Globus pallidus (tissue), 1 donor: ENCODE data around the gene PNPLA7.
"Not testable (repeated sequence)": the region's sequence is repeated elsewhere in the genome, so short reads cannot be mapped to it uniquely, and the experiment has no call there.

Experiments
- DNase-seq: peaks from one replicate; pipeline ENCODE4 v3.0.0-alpha.2; 2015; ENCODE audit warnings: low spot score

Gene PNPLA7

DNA sequence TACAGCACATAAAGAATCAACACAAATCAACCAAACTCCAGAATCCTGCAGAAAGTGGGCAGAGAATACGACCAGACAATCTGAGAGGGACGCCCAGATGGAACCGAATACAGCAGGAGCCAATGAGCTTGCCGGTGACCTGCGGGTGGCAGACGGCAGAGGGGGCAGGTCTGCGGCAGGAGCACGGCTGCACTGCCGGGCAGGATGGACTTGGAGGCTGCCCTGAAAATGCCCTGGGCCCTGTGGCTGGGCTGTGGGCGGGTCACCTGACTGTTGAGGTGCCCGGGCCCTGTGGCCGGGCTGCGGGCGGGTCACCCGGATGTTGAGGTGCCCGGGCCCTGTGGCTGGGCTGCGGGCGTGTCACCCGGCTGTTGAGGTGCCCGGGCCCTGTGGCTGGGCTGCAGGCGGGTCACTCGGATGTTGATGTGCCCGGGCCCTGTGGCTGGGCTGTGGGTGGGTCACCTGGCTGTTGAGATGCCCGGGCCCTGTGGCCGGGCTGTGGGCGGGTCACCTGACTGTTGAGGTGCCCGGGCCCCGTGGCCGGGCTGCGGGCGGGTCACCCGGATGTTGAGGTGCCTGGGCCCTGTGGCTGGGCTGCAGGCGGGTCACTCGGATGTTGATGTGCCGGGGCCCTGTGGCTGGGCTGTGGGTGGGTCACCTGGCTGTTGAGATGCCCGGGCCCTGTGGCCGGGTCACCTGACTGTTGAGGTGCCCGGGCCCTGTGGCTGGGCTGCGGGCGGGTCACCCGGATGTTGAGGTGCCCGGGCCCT is 36.2 kb downstream of the PNPLA7 start:
- DNase-seq: not testable (repeated sequence)

GRCh38 chr9:137513136-137513535 is 37.1 kb downstream of the PNPLA7 start:
- not testable (repeated sequence) for DNase-seq

DNA sequence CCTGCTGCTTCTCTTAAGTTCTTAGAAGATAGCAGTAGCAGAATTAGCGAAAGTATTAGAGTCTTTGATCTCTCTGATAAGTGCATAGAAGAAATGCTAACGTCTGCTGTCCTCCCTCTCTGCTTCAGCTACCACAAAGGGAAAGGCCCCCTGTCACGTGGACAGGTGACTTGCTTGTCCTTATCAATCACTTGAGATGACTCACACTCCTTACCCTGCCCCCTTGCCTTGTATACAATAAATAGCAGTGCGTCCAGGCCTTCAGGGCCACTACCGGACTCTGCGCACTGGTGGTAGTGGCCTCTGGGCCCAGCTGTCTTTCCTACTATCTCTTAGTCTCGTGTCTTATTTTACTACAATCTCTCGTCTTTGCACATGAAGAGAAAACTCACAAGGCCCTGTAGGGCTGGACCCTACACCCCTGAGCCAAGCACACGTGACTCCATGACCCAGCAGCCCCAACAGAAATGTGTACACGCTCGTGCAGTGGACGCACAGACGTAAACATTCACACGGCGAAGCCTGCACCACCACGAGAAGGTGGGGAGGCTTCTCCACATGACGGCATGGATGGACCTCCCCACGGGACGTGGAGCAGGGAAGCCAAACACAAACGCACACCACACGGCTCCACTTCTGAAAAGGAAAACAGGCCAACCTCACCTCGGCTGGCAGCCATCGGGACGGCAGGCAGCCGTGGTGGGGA is 38.3 kb downstream of the PNPLA7 start:
- no peak for DNase-seq

DNA sequence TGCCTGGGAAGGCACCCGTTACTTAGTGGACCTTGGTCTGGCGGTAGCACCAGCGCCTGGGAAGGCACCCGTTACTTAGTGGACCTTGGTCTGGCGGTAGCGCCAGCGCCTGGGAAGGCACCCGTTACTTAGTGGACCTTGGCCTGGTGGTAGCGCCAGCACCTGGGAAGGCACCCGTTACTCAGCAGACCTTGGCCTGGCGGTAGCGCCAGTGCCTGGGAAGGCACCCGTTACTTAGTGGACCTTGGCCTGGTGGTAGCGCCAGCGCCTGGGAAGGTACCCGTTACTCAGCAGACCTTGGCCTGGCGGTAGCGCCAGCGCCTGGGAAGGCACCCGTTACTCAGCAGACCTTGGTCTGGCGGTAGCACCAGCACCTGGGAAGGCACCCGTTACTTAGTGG is 39.1 kb downstream of the PNPLA7 start:
- DNase-seq: not testable (repeated sequence)

GRCh38 chr9:137509198-137509597 is 41.0 kb downstream of the PNPLA7 start:
- no peak for DNase-seq

DNA sequence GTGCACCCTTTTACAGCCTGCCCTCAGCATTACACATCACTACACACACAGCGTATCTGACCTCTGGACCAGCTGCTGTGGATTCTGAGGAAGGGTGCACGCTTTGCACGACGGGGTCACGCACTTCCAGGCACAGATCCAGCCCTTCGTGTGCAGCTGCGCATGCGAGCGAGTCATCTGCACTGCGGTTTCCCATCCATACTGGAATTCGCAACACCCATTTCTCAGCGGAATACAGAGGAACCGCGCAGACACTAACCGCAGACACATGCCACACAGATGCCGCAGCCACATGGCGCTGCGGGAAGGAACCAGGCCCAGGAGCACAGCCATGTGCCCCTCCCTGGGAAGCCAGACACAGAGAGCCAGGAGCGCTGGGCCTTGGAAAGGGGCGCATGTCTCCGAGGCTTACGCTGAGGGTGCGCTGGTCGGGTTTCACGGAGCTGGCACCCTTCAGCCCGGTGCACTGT is 43.5 kb downstream of the PNPLA7 start:
- DNase-seq: no peak

DNA sequence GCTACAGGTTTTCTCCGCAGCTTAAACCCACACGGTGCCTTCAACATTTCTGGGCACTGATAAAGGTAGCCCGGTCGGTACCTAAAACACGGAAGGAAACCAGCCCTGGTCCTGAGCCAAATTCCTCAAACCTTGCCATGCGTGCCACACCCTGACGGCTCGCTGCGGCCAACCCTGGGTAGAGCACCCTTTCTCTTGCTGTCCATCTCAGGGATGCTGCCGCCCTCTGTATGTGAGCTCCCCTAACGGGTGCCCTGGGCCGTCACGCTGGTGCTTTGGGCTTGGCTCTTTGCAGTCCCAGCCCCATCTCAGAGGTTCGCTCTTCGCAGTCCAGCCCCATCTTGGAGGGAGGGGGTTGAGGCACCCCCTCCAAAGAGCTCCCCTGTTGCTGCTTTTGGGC is 43.9 kb downstream of the PNPLA7 start:
- DNase-seq: no peak

- DNase-seq: no peak
Measured at GRCh38 chr9:137505421-137506140, 44.6 kb downstream of the PNPLA7 start.

GRCh38 chr9:137504432-137504777 is 45.8 kb downstream of the PNPLA7 start:
- DNase-seq: no peak

DNA sequence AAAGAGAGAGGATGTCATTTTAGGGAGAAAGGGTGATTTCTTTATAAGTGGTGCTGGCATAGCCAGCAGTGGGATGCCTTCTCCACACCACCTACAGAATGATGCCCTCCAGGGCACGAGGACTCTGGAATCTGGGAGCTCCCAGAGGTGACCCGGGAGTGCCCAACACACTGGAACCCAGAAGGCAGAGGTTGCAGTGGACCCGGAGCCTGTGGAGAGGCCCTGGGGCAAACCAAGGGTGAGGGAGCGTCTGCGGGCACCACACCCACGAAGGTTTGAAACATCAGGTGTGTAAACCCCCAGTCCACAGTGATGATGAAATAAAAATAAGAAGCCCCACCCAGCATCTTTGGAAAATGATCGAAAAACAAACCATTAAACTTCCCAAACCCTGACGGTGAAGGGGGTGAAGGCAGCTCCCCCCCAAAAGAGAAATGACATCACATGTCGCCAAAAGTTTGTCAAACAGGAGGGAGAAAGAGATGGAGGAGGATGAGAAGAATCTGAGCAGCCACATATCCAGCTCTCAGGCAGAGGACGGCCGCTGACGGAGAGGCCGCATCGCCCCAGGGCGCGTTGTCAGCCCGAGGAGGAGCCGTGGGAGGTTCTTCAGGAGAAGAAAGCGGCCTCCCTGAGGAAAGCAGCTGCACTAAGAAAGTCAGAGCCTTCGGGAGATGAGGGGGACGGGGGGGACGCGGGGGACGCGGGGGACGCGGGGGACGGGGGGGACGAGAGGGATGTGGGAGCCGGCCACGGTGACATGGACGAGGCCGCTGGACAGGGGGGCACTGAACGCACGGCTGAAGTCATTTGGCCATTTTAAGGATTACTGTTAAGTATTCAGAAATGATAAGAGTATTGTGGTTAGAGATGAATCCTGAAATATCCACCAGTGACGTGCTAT is 47.9 kb downstream of the PNPLA7 start:
- no peak for DNase-seq

- DNase-seq: no peak
Measured at GRCh38 chr9:137501457-137501856, 48.7 kb downstream of the PNPLA7 start.

GRCh38 chr9:137500666-137501397 is 49.4 kb downstream of the PNPLA7 start:
- DNase-seq: no peak

DNA sequence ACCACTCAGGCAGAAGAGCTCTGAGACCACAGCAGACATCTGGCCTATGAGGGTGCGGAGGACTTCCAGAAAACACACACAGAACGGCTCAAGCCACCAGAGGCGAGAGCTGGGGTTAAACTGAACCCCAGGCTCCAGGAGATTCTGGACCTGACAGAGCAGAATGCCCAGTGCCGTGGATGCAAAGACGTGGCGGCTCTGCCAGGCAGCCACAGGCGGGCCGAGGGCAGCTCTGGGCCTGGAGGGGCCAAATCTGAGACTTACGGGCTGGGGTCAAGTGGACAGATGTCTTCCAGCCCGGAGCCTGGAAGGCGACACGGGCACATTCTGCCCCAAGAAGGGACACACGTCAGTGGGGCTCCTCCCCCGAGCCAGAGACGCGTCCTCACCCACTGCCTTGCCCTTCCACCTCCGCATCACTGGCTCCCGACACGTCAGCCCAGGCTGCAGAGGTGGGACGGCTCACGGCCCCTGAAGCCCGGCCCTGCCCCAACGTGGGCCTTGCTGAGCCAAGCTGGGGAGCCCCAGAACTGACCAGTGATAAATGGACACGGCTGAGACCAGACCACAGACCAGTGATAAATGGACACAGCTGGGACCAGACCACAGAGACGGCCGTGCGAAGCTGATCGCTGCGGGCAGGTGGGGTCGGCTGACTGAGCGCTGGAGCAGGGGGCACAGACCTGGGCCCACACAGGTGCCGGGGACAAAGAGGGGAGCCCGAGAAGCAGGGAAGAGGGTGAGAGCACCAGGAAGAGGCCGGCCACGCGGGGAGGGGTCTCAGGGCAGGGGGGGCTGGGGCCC is 50.1 kb downstream of the PNPLA7 start:
- DNase-seq: no peak

DNA sequence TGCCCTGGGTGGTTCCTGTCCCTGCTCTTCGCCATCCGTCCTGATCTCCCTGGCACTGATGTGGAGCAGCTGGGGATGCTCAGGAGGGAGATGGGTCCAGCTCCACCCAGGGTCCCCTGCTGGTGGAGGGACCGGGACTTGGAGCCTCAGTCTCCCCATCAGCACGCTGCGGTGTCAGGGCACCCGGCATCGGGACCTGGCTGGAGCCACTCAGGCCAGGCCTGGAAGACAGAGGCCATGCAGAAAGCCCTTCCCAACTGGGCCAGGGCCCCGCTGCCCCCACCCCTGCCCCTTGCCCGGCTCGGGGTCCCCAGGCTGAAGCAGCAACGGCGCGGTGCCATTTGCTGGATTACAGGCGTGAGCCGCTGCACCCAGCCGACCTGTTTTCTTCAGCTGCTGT is 50.8 kb downstream of the PNPLA7 start:
- no peak for DNase-seq

- DNase-seq: no peak
Measured at GRCh38 chr9:137498720-137499150, 51.5 kb downstream of the PNPLA7 start.

GRCh38 chr9:137497921-137498719 is 52.1 kb downstream of the PNPLA7 start:
- no peak for DNase-seq

DNA sequence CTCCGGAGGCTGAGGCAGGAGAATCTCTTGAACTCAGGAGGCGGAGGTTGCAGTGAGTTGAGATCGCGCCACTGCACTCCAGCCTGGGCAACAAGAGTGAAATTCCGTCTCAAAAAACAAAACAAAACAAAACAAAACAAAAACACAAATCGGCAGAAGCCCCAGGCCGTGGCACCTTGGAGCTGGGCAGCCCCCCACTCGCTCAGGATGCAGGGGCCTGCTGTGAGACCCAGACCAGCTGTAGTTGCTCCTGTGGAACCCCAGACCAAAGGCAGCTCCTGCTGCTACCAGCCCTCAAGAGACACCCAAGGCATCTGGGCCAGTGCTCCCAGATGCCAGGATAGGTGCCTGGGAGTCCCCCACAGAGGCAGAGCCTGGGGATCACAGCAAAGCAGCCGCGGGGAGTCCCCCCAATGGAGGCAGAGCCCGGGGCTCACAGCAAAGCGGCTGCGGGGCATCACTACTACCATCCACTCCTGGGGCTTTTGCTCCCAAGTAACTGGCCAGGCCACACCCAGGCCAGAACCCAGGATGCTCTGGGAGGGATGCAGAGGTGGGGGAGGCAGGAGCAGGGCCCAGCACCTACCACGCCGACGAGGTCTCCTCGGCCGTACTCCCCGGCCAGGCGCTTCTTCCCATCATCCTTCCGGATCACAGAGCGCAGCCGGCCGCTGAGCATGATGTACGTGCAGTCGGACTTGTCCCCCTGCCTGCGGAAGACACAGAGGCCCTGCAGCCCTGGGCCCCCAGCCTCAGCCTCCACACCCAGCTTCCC is 53.4 kb downstream of the PNPLA7 start:
- DNase-seq: no peak

- no peak for DNase-seq
Measured at GRCh38 chr9:137494550-137495351, 55.5 kb downstream of the PNPLA7 start.
